Neural cell (in vitro differentiated cells): ENCODE measurements around the gene SYNRG. TPM values are rescaled to one million over a fixed set of nuclear protein-coding genes. Genes with fewer than 3 reads are reported as not detected.

ENCODE experiments used
- H2AFZ ChIP-seq: fragments of 200-600, 300-800 bp; sonication (generic), shearing (Covaris generic); 2 replicates; pipeline ENCODE4 v1.6.0; 2014; ENCODE audit warnings: low read depth, mild to moderate bottlenecking, antibody characterized with exemption, low read length, moderate library complexity
- H3F3A ChIP-seq: fragments of 200-600 bp; shearing (Covaris generic); 2 replicates; pipeline ENCODE4 v1.6.1; 2016; ENCODE audit warnings: mild to moderate bottlenecking, moderate library complexity, mixed read lengths, antibody characterized with exemption, low read length; ENCODE audit not compliant: insufficient read depth, poor library complexity, severe bottlenecking
- H3K27ac ChIP-seq: fragments of 200-600, 300-800 bp; sonication (generic), shearing (Covaris generic); 2 replicates; pipeline ENCODE4 v1.5.1; 2014; ENCODE audit warnings: mild to moderate bottlenecking, low read length, moderate library complexity
- H3K27me3 ChIP-seq: fragments of 300-800, 200-600 bp; sonication (generic), shearing (Covaris generic); 2 replicates; pipeline ENCODE4 v1.6.0; 2014; ENCODE audit warnings: mild to moderate bottlenecking, low read depth, low read length, moderate library complexity; ENCODE audit not compliant: insufficient read depth
- H3K36me3 ChIP-seq: fragments of 300-800, 200-600 bp; sonication (generic), shearing (Covaris generic); 2 replicates; pipeline ENCODE4 v1.5.1; 2014; ENCODE audit warnings: mild to moderate bottlenecking, antibody characterized with exemption, low read length, moderate library complexity; ENCODE audit not compliant: insufficient read depth
- H3K4me2 ChIP-seq: fragments of 300-800, 200-600 bp; sonication (generic), shearing (Covaris generic); 2 replicates; pipeline ENCODE4 v1.6.0; 2014; ENCODE audit warnings: mild to moderate bottlenecking, low read length
- H3K4me3 ChIP-seq: fragments of 300-800, 200-600 bp; sonication (generic), shearing (Covaris generic); 2 replicates; pipeline ENCODE4 v1.5.1; 2014; ENCODE audit warnings: mild to moderate bottlenecking, low read length, moderate library complexity
- H3K79me2 ChIP-seq: fragments of 200-600 bp; shearing (Covaris generic); replicated peaks from 2 replicates; pipeline ENCODE4 v1.6.0; 2014; ENCODE audit warnings: mild to moderate bottlenecking, low read length, moderate library complexity; ENCODE audit not compliant: insufficient read depth
- H3K9ac ChIP-seq: fragments of 300-800, 200-600 bp; sonication (generic), shearing (Covaris generic); 2 replicates; pipeline ENCODE4 v1.6.1; 2016; ENCODE audit warnings: mild to moderate bottlenecking, low read length, mixed read lengths
- H3K9me2 ChIP-seq: fragments of 200-600 bp; shearing (Covaris generic); 2 replicates; pipeline ENCODE4 v1.6.1; 2016; ENCODE audit warnings: mild to moderate bottlenecking, low read length, mixed read lengths; ENCODE audit not compliant: insufficient read depth
- H3K9me3 ChIP-seq: fragments of 200-600, 300-800 bp; sonication (generic), shearing (Covaris generic); 2 replicates; pipeline ENCODE4 v1.6.1; 2016; ENCODE audit warnings: mild to moderate bottlenecking, mixed run types, low read length, moderate library complexity, mixed read lengths
- H4K20me1 ChIP-seq: fragments of 200-600 bp; shearing (Covaris generic); 2 replicates; pipeline ENCODE4 v1.6.1; 2016; ENCODE audit warnings: mild to moderate bottlenecking, mixed run types; ENCODE audit not compliant: insufficient read depth
- EP300 ChIP-seq: fragments of 450-650 bp; conservative IDR thresholded peaks from 2 replicates; pipeline ENCODE4 v1.6.1; 2014; ENCODE audit warnings: antibody characterized with exemption, mild to moderate bottlenecking, moderate library complexity; ENCODE audit not compliant: poor library complexity, severe bottlenecking
- EZH2 ChIP-seq: fragments of 200-600, 300-800 bp; shearing (Covaris generic), sonication (generic); IDR thresholded peaks from 2 replicates; pipeline ENCODE4 v1.6.1; 2014; ENCODE audit warnings: antibody characterized with exemption, low read length, borderline replicate concordance, mild to moderate bottlenecking; ENCODE audit not compliant: insufficient read depth, poor library complexity, severe bottlenecking
- MXI1 ChIP-seq: fragments of 450-650 bp; conservative IDR thresholded peaks from 2 replicates; pipeline ENCODE4 v1.6.1; 2014; ENCODE audit warnings: antibody characterized with exemption, mild to moderate bottlenecking; ENCODE audit not compliant: poor library complexity, severe bottlenecking
- POLR2AphosphoS5 ChIP-seq: IDR thresholded peaks from 2 replicates; pipeline ENCODE4 v1.6.1; 2012
- RAD21 ChIP-seq: fragments of 450-650 bp; conservative IDR thresholded peaks from 2 replicates; pipeline ENCODE4 v1.6.1; 2014; ENCODE audit warnings: antibody characterized with exemption, mild to moderate bottlenecking, moderate library complexity
- SMC3 ChIP-seq: fragments of 450-650 bp; conservative IDR thresholded peaks from 2 replicates; pipeline ENCODE4 v1.6.1; 2014; ENCODE audit warnings: antibody characterized with exemption, mild to moderate bottlenecking, moderate library complexity; ENCODE audit not compliant: poor library complexity
- TAF1 ChIP-seq: IDR thresholded peaks from 2 replicates; pipeline ENCODE4 v1.6.1; 2012; ENCODE audit warnings: low read depth
- polyA plus RNA-seq: library from polyadenylated mRNA; depleted of rRNA; stranded (reverse); fragments of >200 nt; gene quantifications from 2 replicates; pipeline ENCODE4 v1.2.3, GENCODE V29; 2014
- TF ChIP-seq, protein P1 (sequence below): IDR thresholded peaks from 2 replicates; pipeline ENCODE4 v1.6.1; 2012; ENCODE audit warnings: borderline replicate concordance
- TF ChIP-seq, protein P2 (sequence below): fragments of 450-650 bp; IDR thresholded peaks from 2 replicates; pipeline ENCODE4 v1.5.1; 2014; ENCODE audit warnings: antibody characterized with exemption, mild to moderate bottlenecking, moderate library complexity; ENCODE audit not compliant: poor library complexity, severe bottlenecking

The SYNRG gene
- polyA plus RNA-seq, 1 donor from 2014 or later: 16.1 TPM

DNA sequence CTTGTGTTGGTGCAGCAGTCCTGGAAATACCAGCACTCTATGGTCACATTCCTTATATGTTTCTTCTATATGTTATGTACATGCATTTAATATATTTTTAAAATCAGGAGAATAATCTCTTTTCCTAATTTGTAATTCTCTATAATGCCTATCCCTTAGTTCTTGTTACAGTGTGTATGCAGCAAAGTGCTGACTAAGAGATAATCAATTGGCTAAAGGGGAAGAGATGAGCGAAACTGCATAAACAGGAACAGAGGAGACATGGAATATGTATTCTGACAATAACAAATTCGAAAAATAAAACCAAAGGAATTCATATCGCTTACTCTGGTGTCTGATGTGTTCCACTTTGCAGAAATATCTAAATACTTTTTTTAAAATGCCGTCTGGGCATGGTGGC lies 41.7 kb downstream of the SYNRG start:
- H3F3A ChIP-seq: no peaks in the 10 kb centered on the region
- H3K4me3 ChIP-seq: no peak overlapping the region

DNA sequence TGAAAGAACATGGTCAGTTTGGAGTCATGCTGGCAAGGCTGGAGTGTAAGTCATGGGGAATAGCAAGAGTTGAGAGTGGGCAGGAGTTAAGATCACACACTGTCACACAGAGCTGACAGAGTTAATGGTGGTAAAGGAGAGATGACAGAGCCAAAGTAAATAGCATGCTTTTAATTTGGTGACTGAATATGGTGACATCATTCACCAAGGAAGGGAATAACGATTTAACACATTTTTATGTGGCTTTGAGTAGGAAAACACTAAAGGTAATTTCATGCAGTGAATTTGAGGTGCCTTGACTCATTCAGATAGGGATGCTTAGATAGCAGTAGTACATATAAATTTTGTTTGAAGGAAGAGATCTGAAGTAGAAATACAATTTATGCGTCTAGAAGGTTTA lies 42.1 kb downstream of the SYNRG start:
- TF ChIP-seq TAF1: no peak
- TF ChIP-seq POLR2AphosphoS5: no peak
- TF ChIP-seq, protein P1, sequence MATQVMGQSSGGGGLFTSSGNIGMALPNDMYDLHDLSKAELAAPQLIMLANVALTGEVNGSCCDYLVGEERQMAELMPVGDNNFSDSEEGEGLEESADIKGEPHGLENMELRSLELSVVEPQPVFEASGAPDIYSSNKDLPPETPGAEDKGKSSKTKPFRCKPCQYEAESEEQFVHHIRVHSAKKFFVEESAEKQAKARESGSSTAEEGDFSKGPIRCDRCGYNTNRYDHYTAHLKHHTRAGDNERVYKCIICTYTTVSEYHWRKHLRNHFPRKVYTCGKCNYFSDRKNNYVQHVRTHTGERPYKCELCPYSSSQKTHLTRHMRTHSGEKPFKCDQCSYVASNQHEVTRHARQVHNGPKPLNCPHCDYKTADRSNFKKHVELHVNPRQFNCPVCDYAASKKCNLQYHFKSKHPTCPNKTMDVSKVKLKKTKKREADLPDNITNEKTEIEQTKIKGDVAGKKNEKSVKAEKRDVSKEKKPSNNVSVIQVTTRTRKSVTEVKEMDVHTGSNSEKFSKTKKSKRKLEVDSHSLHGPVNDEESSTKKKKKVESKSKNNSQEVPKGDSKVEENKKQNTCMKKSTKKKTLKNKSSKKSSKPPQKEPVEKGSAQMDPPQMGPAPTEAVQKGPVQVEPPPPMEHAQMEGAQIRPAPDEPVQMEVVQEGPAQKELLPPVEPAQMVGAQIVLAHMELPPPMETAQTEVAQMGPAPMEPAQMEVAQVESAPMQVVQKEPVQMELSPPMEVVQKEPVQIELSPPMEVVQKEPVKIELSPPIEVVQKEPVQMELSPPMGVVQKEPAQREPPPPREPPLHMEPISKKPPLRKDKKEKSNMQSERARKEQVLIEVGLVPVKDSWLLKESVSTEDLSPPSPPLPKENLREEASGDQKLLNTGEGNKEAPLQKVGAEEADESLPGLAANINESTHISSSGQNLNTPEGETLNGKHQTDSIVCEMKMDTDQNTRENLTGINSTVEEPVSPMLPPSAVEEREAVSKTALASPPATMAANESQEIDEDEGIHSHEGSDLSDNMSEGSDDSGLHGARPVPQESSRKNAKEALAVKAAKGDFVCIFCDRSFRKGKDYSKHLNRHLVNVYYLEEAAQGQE: no peak
- no peak for TF ChIP-seq MXI1
- H3K79me2 ChIP-seq: no peaks in the 10 kb centered on the region
- H3K27me3 ChIP-seq: no peaks in the 10 kb centered on the region
- H4K20me1 ChIP-seq: no peaks in the 10 kb centered on the region
- H3K36me3 ChIP-seq: peaks cover 18% of the 10 kb centered on the region
- no peak overlapping the region for H2AFZ ChIP-seq
- no peak overlapping the region for H3K4me3 ChIP-seq
- H3K4me2 ChIP-seq: no peak overlapping the region
- H3K9me2 ChIP-seq: no peaks in the 10 kb centered on the region
- no peaks in the 10 kb centered on the region for H3K9me3 ChIP-seq
- H3K27ac ChIP-seq: no peak overlapping the region
- no peaks in the 10 kb centered on the region for H3F3A ChIP-seq
- no peak overlapping the region for H3K9ac ChIP-seq

More for the DNA sequence above, 41.7 kb downstream of the SYNRG start:
- no peaks in the 10 kb centered on the region for H3K79me2 ChIP-seq
- H2AFZ ChIP-seq: no peak overlapping the region
- H3K4me2 ChIP-seq: no peak overlapping the region
- TF ChIP-seq TAF1 (no peak), SMC3 (no peak), MXI1 (no peak), EP300 (no peak), EZH2 (no peak), POLR2AphosphoS5 (no peak), RAD21 (no peak)
- TF ChIP-seq, protein P2, sequence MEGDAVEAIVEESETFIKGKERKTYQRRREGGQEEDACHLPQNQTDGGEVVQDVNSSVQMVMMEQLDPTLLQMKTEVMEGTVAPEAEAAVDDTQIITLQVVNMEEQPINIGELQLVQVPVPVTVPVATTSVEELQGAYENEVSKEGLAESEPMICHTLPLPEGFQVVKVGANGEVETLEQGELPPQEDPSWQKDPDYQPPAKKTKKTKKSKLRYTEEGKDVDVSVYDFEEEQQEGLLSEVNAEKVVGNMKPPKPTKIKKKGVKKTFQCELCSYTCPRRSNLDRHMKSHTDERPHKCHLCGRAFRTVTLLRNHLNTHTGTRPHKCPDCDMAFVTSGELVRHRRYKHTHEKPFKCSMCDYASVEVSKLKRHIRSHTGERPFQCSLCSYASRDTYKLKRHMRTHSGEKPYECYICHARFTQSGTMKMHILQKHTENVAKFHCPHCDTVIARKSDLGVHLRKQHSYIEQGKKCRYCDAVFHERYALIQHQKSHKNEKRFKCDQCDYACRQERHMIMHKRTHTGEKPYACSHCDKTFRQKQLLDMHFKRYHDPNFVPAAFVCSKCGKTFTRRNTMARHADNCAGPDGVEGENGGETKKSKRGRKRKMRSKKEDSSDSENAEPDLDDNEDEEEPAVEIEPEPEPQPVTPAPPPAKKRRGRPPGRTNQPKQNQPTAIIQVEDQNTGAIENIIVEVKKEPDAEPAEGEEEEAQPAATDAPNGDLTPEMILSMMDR: no peak
- TF ChIP-seq, protein P1: no peak
- no peak overlapping the region for H3K9ac ChIP-seq
- no peaks in the 10 kb centered on the region for H3K9me3 ChIP-seq
- H3K27ac ChIP-seq: no peak overlapping the region
- H3K36me3 ChIP-seq: peaks cover 18% of the 10 kb centered on the region
- H4K20me1 ChIP-seq: no peaks in the 10 kb centered on the region
- no peaks in the 10 kb centered on the region for H3K27me3 ChIP-seq
- no peaks in the 10 kb centered on the region for H3K9me2 ChIP-seq
